ENCODE results near the gene LBHD2.

Gene LBHD2

GRCh38 chr14:103066399-103066798 lies 17.6 kb upstream of the LBHD2 start:
- peak overlapping the region; percentile 99 for H3K27ac ChIP-seq
- ChIA-PET CTCF (no interaction called here), POLR2A (ENCODE audit: low non-redundant PET) (no interaction called here)

GRCh38 chr14:103067231-103067954 lies 16.6 kb upstream of the LBHD2 start:
- peak overlapping the region; percentile 99 for H3K27ac ChIP-seq
- peak; percentile 45 for DNase-seq (ENCODE audit: low spot score)
- ChIA-PET CTCF (interaction anchor here (0.6 kb wide), 1 partner anchor 174 kb away, joined by 3 read pairs; no protein-coding TSS in a partner anchor), POLR2A (ENCODE audit: low non-redundant PET) (no interaction called here)
- TF ChIP-seq CTCF (conservative IDR thresholded peaks at IDR 0.05; ENCODE audit: low read depth), result no peak

More at GRCh38 chr14:103066399-103066798, 17.6 kb upstream of the LBHD2 start:
- TF ChIP-seq CTCF (conservative IDR thresholded peaks at IDR 0.05; ENCODE audit: low read depth), result no peak
- no peak for DNase-seq (ENCODE audit: low spot score)

GRCh38 chr14:103068351-103069073 lies 15.5 kb upstream of the LBHD2 start:
- ChIA-PET POLR2A (ENCODE audit: low non-redundant PET) (interaction anchor here (0.6 kb wide), 1 partner anchor 10 kb away, joined by 3 read pairs; no protein-coding TSS in a partner anchor), CTCF (no interaction called here)
- no peak for DNase-seq (ENCODE audit: low spot score)
- H3K27ac ChIP-seq, result peak overlapping the region; percentile 99
- TF ChIP-seq CTCF (conservative IDR thresholded peaks at IDR 0.05; ENCODE audit: low read depth), result no peak

- H3K27ac ChIP-seq, result peak overlapping the region; percentile 99
- no peak for TF ChIP-seq CTCF (conservative IDR thresholded peaks at IDR 0.05; ENCODE audit: low read depth)
- POLR2A ChIA-PET (ENCODE audit: low non-redundant PET), result no interaction called here
- no peak for DNase-seq (ENCODE audit: low spot score)
- CTCF ChIA-PET, result no interaction called here
Measured at GRCh38 chr14:103070263-103070885, 13.6 kb upstream of the LBHD2 start.

GRCh38 chr14:103070971-103071542 lies 13.0 kb upstream of the LBHD2 start:
- CTCF ChIA-PET, result interaction anchor here (0.7 kb wide), 2 partner anchors 319 to 473 kb away, joined by 3 to 4 read pairs; no protein-coding TSS in a partner anchor
- no peak for TF ChIP-seq CTCF (conservative IDR thresholded peaks at IDR 0.05; ENCODE audit: low read depth)

More at GRCh38 chr14:103070971-103071542, 13.0 kb upstream of the LBHD2 start:
- POLR2A ChIA-PET (ENCODE audit: low non-redundant PET), result interaction anchor here (0.6 kb wide), 1 partner anchor 58 kb away, joined by 3 read pairs; no protein-coding TSS in a partner anchor
- peak overlapping the region; percentile 99 for H3K27ac ChIP-seq
- DNase-seq (ENCODE audit: low spot score), result no peak

Data from RWPE1 (cell line).